A549 treated with AZD9567 at 1 μM for 4 hours (cell line): ENCODE measurements around the gene KASH5. TPM values are rescaled to one million over a fixed set of nuclear protein-coding genes. Genes with fewer than 3 reads are reported as not detected.

Experiments
- total RNA-seq: library from RNA; stranded (reverse); fragments of 200-300 nt; extraction: Qiagen RNA extraction; gene quantifications from 5 replicates; pipeline ENCODE4 v1.2.3, GENCODE V29; 2022; ENCODE audit not compliant: insufficient read depth

Gene KASH5, protein sequence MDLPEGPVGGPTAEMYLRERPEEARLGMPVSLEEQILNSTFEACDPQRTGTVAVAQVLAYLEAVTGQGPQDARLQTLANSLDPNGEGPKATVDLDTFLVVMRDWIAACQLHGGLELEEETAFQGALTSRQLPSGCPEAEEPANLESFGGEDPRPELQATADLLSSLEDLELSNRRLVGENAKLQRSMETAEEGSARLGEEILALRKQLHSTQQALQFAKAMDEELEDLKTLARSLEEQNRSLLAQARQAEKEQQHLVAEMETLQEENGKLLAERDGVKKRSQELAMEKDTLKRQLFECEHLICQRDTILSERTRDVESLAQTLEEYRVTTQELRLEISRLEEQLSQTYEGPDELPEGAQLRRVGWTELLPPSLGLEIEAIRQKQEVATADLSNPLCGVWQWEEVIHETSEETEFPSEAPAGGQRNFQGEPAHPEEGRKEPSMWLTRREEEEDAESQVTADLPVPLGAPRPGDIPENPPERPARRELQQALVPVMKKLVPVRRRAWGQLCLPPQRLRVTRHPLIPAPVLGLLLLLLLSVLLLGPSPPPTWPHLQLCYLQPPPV
- total RNA-seq = 0.20 TPM in 1 of 5 replicates, not detected in the others

DNA sequence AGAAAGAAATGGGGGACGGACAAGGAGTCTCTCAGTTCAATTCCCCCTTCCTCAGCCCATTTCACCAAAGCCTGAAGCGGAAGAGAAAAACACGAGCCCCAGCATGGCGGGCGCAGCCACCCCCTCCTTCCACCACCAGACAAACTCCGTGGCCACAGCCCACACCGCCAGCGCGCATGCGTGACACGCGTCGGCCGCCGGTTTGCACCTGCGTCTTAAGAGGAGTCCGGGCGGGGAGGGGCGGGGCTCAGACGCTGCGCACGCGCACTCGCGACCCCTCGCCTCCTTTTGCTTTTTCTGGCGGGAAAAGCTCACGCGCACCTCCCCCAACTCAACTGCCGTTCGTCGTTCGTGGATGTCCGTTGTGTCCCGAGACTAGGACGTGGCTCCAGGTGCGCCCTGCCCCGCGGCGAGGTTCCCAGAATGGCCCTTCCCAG is at the start of gene KASH5:
Gene KASH5, plus strand, starts transcription at position 314 of the 437 bp plus-strand sequence. CDS start 2,635 bp downstream, outside the sequence.

DNA sequence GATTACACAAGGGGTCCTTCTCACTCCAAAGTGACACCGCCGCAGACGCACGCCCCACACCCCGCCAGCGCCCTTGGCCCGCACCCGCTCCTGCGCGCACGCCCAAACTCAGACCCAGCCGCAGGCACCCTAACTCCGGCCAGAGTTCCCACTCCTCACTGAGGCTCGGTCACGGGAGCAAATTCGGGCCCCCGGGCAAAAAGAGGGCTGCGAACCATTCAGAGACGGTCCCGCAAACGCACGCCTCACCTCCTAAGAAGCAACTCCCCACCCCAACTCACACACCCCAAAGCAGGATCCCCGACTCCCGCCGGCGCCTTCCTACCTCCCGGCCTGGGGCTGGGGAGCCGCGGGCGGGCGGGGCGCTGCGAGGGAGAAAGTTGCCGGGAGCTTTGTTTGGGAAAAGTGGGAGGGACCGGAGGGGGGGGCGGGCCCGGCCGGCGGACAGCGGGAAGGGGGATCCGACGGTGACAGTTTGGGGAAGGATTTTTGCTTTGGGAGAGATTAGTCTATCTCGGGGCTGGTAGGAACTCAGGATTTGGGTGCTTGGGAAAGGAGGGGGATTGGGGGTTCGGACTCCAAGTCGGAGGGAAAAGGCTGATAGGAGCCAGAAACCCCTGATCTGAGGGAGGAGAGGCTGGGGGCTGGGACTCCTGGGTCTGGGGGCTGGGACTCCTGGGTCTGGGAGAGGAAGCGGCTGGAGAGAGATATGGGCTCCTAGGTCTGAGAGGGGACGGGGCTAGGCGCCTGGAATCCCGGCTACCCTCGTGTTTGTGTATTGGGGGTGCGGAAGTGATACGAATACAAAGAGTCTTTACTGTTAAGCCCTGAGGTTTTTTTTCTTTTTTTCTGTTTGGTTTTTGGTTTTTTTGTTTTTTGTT is 25.8 kb upstream of the KASH5 start, which contains the start of gene TEAD2:
Gene TEAD2, minus strand, starts transcription at position 369 of the 881 bp plus-strand sequence. CDS start 2,341 bp downstream, outside the sequence.

DNA sequence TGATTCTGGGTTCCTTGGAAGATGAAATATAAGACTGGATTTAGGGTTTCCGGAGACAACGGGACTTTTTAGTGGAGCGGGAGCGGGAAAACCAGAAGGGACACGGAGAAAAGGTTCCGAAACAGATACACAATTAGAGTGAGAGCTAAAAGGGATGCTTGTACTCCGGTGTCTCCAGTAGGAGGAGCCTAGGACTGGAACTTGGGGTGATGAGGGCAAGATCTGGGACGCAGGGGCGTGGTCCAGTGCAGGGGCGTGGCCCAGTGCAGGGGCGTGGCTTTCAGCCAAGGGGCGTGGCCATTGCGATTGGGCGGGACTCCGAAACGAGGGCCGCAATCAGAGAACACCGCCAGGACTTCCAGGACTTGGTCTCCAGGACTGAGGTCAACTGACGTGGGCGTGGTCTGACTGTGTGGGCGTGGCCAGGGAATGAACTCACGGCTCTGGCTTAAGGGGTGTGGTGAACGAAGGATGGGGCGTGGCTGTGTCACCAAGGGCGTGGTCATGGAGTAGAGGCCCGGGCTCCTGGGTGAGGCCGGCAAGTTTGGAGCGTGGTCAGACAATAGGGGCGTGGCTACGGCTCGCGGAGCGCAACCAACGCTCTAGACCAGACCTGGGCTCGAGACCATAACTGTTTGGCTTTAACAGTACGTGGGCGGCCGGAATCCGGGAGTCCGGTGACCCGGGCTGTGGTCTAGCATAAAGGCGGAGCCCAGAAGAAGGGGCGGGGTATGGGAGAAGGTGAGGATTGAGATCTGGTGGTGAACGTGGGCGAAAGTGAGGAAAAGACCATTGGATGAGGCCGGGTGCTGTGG is 24.6 kb upstream of the KASH5 start, which contains the start of gene DKKL1:
Gene DKKL1, plus strand, starts transcription at position 610 of the 815 bp plus-strand sequence. Its CDS starts 122 bp downstream, at position 732.

DNA sequence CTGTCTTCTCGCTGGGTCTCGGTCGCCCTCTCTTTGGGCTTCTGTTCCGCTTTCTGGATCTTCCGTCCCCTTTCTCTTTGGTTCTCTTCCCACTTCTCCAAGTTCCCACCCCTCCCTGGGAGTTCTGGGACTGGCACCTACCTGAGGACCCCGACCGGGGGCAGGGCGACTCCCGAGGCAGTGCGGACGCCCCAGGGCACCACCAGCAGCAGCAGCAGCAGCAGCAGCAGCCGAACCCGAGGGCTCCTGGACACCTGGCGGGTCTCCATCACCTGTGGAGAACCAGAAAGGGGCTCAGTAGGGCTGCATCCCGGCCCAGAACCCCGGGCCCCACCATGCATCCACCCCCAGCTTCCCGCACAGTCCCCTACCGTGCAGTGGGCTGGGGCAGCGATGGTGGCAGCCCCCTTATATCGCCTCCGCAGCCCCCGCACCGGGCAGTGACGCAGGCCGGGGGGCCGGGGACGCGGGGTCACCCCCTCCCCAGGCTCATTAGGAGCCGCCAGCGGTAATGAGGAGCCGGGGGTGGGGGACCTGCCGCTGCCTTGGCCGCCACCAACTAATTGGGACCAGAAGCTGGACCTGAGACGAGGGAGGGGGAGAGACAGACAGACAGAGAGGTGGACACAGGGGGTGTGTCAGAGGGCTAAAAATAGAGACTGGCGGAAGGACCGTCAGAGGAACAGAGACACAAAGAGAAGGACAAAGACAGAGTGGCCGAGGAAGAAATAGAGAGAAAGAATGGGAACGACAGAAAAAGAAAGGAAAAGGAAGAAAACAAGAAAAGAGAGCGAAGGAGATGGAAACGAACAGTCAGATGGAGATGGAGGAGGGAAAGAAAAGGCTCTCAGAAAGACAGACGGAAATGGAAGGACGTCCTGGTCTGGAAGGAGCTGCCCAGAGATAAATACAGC is 35.3 kb downstream of the KASH5 start, which contains the start of gene PTH2:
Gene PTH2, minus strand, starts transcription at position 371 of the 914 bp plus-strand sequence. Its CDS starts 102 bp downstream, at position 269.

DNA sequence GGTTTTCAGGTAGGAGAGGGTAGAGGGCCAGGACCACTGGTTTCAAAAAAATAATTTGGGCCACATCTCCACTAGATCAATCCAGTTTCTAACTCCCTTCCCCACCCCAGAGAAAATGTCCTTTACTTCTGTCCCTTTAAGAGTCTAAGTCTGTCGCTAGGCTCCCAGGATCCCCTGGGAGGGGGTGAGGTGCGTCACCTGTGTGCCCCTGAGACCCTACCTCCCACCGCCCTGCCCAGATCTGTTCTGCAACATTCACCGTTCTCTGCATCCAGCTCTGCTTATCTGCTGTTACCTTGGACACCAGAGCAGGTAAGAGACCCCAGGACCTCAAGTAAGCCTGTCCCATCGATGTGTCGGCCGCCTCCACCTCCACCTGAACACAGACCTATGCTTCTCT is 37.1 kb downstream of the KASH5 start, which contains the start of gene GFY:
Gene GFY, plus strand, starts transcription at position 211 of the 400 bp plus-strand sequence. CDS start 1,043 bp downstream, outside the sequence.

DNA sequence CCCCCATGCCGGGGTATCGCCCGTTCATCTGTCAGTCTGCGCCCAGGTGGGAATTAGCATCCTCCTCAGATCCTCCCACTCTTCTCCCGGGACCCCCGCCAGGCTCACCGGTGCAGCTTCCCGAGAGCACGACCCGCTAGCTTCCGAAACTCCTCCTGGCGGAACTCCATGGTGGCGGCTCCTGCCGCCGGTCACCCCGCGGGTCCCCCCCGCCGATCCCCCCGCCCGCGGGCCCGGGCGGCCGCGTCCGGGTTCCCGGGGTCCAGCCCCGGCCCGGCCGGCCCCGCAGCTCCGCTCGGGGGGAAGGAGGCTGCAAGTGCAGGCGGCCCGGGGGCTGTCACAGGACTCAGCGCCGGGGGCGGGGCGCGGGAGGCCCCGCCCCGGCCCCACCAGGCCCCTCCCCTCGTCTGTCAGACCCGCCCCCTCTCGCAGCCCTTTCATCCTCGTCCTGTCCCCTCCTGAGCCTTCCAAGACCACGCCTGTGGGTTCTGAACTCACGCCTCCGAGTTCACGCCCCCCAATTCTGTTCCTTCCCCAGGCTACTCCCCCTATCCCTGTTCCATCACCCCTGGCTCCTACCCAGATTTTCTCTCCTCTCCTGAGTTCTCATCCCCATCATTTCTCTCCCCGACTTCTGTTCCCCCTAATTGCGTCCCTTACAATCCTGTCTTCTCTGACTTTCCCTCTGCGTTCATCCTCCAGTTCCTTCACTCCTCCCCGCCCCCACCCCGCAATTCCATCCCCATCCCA is 53.3 kb downstream of the KASH5 start, which contains the start of gene SLC17A7:
Gene SLC17A7, minus strand, starts transcription at position 318 of the 750 bp plus-strand sequence. Its CDS starts 148 bp downstream, at position 170.

DNA sequence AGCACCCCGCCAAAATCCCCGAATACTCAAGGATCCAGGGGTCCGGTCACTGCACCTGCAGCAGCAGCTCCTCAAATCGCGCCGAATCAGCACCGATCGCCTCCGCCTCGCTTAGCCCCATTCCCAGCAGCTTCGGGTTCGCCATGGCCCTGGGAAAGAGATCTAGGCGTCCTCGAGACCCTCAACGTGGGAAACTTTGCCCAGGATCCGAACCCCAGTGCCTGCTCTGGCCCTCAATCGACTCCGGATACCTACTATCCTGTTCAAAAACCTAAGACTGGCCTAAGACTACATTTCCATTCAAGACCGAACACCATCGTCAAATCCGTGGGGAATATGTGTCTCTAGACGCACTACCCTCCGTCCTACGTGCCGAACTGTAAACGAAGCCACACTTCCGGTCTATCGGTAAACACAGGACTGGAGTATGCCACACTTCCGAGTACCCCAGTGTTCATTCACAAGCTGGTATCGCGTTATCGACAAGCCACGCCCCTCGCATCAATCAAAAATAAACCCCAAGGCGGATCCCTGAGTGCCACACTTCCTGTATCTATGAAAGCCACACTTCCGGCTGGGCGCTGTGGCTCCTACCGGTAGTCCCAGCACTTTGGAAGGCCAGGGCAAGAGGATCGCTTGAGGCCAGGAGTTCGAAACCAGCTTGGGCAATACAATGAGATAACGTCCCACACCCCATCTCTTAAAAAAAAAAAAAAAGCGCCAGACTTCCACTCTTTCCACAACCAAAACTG is 63.6 kb downstream of the KASH5 start, which contains the start of gene PIH1D1:
Gene PIH1D1, minus strand, starts transcription at position 385 of the 752 bp plus-strand sequence. Its CDS starts 240 bp downstream, at position 145.

DNA sequence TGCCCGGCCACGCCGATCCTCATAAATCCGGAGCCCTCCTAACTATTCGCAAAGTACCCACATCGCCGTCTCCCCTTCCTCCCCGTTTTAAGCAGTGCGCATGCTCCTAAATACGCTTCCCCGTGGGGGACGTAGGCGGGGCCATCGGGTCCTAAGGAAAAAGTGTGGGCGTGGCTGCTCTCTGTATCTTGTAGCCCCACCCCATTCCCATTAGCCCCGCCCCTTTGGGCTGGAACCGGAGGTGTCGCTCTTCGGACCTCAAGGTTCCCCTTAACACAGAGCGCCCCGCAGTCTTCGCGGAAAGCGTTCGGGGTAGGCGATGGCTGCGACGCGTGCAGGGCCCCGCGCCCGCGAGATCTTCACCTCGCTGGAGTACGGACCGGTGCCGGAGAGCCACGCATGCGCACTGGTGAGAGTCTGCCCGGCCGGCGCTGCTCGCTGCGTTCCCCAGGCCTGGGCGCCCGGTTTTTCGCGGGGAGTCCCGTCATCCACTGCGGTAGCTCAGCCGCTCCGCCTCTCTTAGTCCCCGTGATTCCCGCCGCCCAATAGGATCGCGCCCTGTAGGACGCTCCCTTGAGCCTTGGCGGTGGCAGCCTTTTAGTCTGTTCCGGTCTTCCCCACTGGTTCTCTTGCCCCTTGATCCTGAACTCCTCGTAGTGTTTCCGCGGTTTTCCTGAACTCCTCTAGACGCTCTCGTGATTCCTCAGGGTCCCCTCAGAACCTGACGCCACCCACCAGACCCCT is 65.1 kb downstream of the KASH5 start, which contains the start of gene ALDH16A1:
Gene ALDH16A1, plus strand, starts transcription at position 213 of the 744 bp plus-strand sequence. Its CDS starts 107 bp downstream, at position 320.

Other genes with a start within 250 kb of the KASH5 start
- not detected in 5 replicates for gene HRC, start 232.9 kb upstream of the KASH5 start, total RNA-seq
- 6.2 to 11.3 TPM (median 9.7 TPM) in 5 replicates for gene TRPM4, start 230.5 kb upstream of the KASH5 start, total RNA-seq
- 1.4 to 2.0 TPM (median 1.4 TPM) in 4 of 5 replicates, not detected in the other for gene SLC6A16, start 63.1 kb upstream of the KASH5 start, total RNA-seq
- not detected in 5 replicates for gene CD37, start 52.8 kb upstream of the KASH5 start, total RNA-seq
- gene TEAD2, start 25.8 kb upstream of the KASH5 start, total RNA-seq = 13.2 to 33.0 TPM (median 16.2 TPM) in 5 replicates
- gene DKKL1, start 24.4 kb upstream of the KASH5 start, total RNA-seq = 0.50 to 0.55 TPM (median 0.53 TPM) in 4 of 5 replicates, not detected in the other
- not detected in 5 replicates for gene PTH2, start 35.2 kb downstream of the KASH5 start, total RNA-seq
- gene GFY, start 37.1 kb downstream of the KASH5 start, total RNA-seq = 0.12 to 0.19 TPM (median 0.15 TPM) in 4 of 5 replicates, not detected in the other
- 0.63 to 3.0 TPM (median 0.82 TPM) in 5 replicates for gene SLC17A7, start 53.3 kb downstream of the KASH5 start, total RNA-seq
- gene PIH1D1, start 63.6 kb downstream of the KASH5 start, total RNA-seq = 66.4 to 97.1 TPM (median 93.3 TPM) in 5 replicates
- gene ALDH16A1, start 65.0 kb downstream of the KASH5 start, total RNA-seq = 13.4 to 27.9 TPM (median 27.3 TPM) in 5 replicates
- 0.89 to 1.6 TPM (median 1.1 TPM) in 4 of 5 replicates, not detected in the other for gene FLT3LG, start 86.0 kb downstream of the KASH5 start, total RNA-seq
- gene RPL13A, start 99.4 kb downstream of the KASH5 start, total RNA-seq = 3,480 to 4,206 TPM (median 3,972 TPM) in 5 replicates
- 3,818 to 4,072 TPM (median 3,919 TPM) in 5 replicates for gene RPS11, start 108.2 kb downstream of the KASH5 start, total RNA-seq
- gene FCGRT, start 124.4 kb downstream of the KASH5 start, total RNA-seq = 22.8 to 30.5 TPM (median 30.2 TPM) in 5 replicates
- gene RCN3, start 139.8 kb downstream of the KASH5 start, total RNA-seq = 1.8 to 4.0 TPM (median 2.4 TPM) in 5 replicates
- gene NOSIP, start 192.3 kb downstream of the KASH5 start, total RNA-seq = 82.3 to 118 TPM (median 113 TPM) in 5 replicates
- 0.71 to 1.0 TPM (median 0.86 TPM) in 4 of 5 replicates, not detected in the other for gene PRRG2, start 193.1 kb downstream of the KASH5 start, total RNA-seq
- gene PRR12, start 202.9 kb downstream of the KASH5 start, total RNA-seq = 21.3 to 31.8 TPM (median 29.3 TPM) in 5 replicates